Femur (tissue), 1 donor: Measurements from ENCODE around the gene HEPH.
"Not testable (repeated sequence)": the region's sequence is repeated elsewhere in the genome, so short reads cannot be mapped to it uniquely, and the experiment has no call there.

Experiments
- DNase-seq: peaks from one replicate; pipeline ENCODE4 v3.0.0-alpha.2; 2017

Gene HEPH

GRCh38 chrX:66163849-66164411 is at the start of gene HEPH:
TSS of gene HEPH (plus strand) at chrX:66164247. CDS start at chrX:66170571, 6,324 bp downstream.
- no peak for DNase-seq

GRCh38 chrX:66118722-66119121 is 45.3 kb upstream of the HEPH start:
- DNase-seq: not testable (repeated sequence)

- not testable (repeated sequence) for DNase-seq
These were observed 42.7 kb upstream of the HEPH start for GRCh38 chrX:66121354-66121753.

DNA sequence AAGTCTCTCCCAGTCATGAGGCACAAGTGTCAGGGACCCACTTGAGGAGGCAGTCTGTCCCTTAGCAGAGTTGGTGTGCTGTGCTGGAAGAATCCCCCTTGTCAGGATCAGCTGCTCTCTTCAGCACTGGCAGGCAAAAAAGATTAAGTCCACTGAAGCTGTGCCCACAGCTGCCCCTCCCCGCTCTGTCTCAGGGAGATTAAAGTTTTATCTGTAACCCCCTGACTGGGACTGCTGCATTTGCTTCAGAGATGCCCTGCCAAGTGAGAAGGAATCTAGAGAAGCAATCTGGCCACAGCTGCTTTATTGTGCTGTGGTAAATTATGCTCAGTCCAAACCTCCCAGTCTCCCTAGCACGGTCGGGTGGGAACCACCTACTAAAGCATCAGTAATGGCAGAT is 37.4 kb upstream of the HEPH start:
- DNase-seq: no peak

- DNase-seq: no peak
These were observed 33.6 kb upstream of the HEPH start for GRCh38 chrX:66130469-66130868.

DNA sequence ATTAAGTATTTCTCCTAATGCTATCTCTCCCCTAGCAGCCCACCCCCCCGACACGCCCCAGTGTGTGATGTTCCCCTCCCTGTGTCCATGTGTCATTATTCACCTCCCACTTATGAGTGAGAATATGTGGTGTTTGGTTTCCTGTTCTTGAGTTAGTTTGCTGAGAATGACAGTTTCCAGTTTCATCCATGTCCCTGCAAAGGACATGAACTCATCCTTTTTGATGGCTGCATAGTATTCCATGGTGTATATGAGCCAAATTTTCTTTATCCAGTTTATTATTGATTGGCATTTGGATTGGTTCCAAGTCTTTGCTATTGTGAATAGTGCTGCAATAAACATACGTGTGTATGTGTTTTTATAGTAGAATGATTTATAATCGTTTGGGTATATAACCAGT is 28.8 kb upstream of the HEPH start:
- not testable (repeated sequence) for DNase-seq

DNA sequence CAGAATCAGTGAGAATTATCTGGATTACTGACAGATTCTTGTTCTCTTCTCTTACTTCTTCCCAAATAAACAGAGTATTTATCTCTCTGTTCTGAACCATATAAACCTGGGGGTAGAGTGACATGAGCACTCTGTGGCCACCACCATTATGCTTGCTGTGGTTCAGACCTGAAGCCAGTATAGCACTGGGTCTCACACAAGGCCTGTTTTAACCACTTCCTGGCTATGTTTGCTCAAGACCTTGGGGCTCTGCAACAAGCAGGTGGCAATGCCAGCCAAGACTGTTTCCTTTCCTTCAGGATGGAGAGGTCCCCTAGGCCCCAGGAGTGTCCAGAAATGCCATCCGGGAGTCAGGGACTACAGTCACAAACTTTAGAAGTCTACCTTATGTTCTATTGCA is 21.7 kb upstream of the HEPH start:
- DNase-seq: no peak

- DNase-seq: no peak
These were observed 19.8 kb upstream of the HEPH start for GRCh38 chrX:66144258-66144657.

GRCh38 chrX:66149519-66149918 is 14.5 kb upstream of the HEPH start:
- no peak for DNase-seq

DNA sequence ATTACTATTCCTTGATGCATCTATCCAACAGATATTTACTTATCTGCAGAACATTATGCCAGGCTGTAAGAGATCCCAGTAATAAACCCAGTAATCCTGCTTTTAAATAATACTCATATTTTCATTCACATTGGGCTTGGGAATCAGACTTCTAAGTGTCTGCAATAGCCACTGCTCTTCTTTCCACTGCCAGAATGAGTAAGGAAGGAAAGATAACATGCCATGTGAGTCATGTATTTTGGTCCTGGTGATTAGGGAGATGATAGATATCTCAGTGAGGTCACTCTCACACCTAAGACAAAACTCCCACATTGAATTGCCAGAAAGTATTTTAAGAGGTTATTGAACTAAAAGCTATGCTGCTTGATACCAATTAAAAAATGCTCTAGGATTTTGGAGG is 13.9 kb upstream of the HEPH start:
- DNase-seq: no peak

DNA sequence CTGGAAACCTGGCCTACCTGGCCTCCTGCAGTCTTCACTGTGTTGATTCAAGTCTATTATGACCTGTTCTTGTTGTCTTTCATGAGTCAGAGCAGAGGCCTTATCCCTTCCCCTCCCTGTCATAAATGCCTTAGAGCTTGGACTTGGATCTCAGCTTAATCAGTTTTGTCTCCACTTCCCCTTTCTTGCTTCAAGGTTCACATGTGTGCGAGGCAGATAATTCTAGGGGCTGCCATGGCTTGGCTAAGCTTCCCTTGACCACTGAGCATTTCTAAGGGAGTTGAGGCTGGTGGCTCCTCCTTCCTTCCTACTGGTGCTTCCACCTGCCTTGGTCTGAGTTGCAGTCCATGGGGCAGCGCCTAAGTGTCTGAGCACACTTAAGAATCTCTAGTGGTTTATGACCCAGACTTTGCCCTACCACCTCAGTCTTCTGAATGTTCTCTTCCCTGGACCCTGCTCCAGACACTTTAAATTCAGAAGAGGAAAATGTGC is 1.7 kb upstream of the HEPH start:
- no peak for DNase-seq

- no peak for DNase-seq
These were observed 600 bp upstream of the HEPH start for GRCh38 chrX:66163447-66163846.

GRCh38 chrX:66164470-66164869 is 423 bp downstream of the HEPH start:
- DNase-seq: no peak

- no peak for DNase-seq
These were observed 884 bp downstream of the HEPH start for GRCh38 chrX:66164931-66165330.

GRCh38 chrX:66166671-66167070 is 2.6 kb downstream of the HEPH start:
- DNase-seq: no peak

DNA sequence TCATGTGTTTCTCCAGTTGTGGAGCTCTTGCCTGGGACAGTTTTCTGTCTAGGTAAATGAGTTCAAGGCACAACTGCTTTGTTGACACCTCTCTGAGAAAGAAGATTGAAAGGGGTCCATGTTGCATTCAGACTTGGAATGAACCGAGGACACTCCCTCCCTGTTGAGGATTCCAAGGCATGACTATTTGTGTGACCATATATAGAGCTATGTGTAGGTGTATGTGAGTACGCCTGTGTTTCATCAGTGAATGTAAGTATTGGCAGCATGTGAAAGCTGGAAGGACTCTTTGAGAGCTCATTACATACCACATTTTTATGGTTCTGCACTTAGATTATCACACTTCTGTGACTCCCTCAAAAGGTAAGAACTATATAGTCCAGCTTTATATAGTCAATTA is 3.4 kb downstream of the HEPH start:
- DNase-seq: no peak

GRCh38 chrX:66176134-66176533 is 12.1 kb downstream of the HEPH start:
- no peak for DNase-seq

DNA sequence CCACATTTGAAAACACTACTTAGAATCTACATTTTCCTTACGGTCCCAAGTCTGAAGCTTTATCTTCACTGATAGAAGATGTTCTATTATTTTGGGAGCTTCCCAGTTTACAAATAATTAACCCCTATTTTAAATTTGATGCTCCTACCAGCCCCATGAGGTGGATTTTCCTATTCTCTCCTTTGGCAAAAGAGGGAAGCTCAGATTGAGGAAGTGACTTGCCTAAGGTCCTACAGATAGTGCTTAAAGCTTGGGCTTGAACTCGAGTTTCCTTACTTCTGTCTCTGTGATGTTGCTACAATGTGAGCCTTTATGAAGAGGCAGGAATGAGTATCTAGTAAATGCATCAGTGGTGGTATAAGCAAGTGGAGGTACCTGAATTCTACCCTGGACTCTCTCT is 27.5 kb downstream of the HEPH start:
- DNase-seq: no peak

- no peak for DNase-seq
These were observed 29.8 kb downstream of the HEPH start for GRCh38 chrX:66193821-66194220.

DNA sequence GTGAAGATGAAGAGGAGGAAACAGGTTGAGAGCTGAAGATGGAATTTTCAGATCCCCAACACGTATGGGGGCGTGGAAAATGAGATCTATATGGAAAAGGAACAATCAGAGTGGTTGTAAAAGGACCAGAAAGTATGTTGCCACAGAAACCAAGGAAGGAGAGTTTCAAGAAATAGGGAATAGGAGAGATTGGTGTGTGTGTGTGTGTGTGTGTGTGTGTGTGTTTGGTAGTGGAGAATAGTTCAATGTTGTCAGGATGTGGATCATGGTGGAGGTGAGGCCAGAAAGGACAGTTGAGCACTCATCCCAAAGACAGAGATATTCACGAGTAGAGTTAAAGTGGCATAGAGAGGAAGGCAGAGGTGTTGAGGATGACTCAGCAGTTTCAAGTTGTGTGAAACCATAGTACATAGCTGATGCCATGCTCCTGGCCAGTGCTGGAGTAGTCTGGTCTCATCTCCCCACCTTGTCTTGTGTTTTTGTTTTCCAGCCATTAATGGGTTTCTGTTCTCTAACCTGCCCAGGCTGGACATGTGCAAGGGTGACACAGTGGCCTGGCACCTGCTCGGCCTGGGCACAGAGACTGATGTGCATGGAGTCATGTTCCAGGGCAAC is 36.1 kb downstream of the HEPH start:
- no peak for DNase-seq

GRCh38 chrX:66200855-66201795 is 37.1 kb downstream of the HEPH start:
- DNase-seq: no peak

DNA sequence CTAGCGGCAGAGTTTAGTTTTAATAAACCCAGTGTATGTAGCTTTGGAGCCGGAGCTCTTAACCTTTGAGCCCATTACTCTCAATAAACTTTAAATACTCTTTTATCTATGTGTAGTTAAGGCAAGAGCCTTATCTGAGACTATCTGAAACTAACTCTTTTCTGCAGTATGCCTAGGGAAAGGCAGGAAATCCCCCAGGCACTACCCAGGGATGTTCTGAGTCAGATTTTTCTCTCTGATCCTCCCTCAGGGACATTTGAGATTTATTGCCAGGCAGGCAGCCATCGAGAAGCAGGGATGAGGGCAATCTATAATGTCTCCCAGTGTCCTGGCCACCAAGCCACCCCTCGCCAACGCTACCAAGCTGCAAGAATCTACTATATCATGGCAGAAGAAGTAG is 39.1 kb downstream of the HEPH start:
- DNase-seq: no peak

DNA sequence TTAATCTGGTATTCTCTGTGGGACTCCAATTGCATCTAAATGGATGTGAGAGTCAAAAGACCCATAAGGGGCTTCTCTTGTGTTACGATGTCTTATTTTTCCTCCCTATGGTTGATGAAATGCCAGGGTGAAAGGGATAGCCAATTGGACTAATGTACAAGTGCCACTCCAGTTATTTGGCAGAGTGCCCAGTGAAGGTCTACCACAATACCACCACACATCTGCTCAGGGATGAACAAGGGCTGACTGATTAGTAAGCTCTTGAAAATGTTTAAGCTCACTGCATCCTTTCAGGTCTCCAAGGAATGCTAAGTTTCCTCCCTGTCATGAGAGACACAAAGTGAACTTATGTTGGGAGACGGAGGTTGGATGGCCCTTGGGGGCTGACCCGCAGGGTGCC is 57.8 kb downstream of the HEPH start:
- no peak for DNase-seq

- no peak for DNase-seq
These were observed 68.2 kb downstream of the HEPH start for GRCh38 chrX:66232296-66232695.
